ENCODE data around the gene LMBRD2. TPM values are rescaled to one million over a fixed set of nuclear protein-coding genes. Genes with fewer than 3 reads are reported as not detected.

LMBRD2 gene
- total and polyA plus RNA-seq, 9 of the 15 experiments (the other 6 are each of a cell fraction or from before 2014, with no cell fraction given): 2.1 to 24.2 (median 10.6) TPM

DNA sequence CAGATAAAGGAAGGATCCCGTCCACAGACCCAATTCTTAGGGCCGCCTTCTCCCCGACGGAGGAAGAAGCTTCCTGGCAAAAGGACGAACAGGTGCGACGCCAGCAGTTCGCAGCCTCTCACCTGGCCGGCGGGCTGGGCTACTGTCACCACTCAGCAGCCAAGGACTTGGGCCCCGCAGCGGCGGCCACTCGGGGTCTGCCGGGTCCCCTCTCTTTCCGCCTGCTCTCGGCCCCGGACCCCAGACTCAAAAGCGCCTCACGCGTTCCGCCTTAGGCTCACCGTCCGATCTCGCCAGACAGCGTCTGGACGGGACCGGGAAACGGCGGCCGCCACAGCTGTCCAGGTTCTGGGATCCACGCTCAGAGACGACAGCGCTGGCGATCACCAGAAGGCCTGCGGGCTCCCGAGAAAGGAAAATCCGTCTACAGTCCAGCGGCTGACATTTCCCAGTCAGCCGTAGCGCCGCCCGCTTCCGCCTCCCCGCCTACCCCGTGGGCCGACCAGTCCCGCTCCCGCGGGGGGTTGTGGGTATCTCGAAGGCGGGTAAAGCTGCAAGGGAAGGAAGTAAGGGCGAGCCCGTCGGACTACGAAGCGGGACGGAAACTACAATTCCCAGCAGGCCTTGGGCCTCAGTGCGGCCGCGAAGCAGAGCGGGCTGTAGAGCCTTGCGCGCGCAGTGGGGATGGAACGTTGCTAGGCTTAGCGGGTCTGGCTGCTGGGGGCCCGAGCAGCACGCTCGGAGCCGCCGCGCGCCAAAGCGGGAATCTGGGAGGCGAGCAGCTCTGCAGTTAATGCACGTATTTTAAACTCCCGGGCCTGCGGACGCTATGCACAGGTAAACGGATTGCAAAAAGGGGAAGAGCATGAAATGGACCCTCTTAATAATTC is at the start of gene LMBRD2, which contains the start of gene SKP2 (continued):
- TF ChIP-seq HMGXB4 (CRISPR knock-in tag; IDR thresholded peaks at IDR 0.05): peak; percentile 71
- TF ChIP-seq FIP1L1 (IDR thresholded peaks at IDR 0.05; ENCODE audit: low read depth, low read length, poor library complexity, severe bottlenecking): peak; percentile 65
- TF ChIP-seq, protein P1, sequence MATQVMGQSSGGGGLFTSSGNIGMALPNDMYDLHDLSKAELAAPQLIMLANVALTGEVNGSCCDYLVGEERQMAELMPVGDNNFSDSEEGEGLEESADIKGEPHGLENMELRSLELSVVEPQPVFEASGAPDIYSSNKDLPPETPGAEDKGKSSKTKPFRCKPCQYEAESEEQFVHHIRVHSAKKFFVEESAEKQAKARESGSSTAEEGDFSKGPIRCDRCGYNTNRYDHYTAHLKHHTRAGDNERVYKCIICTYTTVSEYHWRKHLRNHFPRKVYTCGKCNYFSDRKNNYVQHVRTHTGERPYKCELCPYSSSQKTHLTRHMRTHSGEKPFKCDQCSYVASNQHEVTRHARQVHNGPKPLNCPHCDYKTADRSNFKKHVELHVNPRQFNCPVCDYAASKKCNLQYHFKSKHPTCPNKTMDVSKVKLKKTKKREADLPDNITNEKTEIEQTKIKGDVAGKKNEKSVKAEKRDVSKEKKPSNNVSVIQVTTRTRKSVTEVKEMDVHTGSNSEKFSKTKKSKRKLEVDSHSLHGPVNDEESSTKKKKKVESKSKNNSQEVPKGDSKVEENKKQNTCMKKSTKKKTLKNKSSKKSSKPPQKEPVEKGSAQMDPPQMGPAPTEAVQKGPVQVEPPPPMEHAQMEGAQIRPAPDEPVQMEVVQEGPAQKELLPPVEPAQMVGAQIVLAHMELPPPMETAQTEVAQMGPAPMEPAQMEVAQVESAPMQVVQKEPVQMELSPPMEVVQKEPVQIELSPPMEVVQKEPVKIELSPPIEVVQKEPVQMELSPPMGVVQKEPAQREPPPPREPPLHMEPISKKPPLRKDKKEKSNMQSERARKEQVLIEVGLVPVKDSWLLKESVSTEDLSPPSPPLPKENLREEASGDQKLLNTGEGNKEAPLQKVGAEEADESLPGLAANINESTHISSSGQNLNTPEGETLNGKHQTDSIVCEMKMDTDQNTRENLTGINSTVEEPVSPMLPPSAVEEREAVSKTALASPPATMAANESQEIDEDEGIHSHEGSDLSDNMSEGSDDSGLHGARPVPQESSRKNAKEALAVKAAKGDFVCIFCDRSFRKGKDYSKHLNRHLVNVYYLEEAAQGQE (IDR thresholded peaks at IDR 0.05; ENCODE audit: borderline replicate concordance): no peak
- TF ChIP-seq, protein P1 (CRISPR knock-in tag; IDR thresholded peaks at IDR 0.05; ENCODE audit: low read depth): peak; percentile 43; the same call in 1 of the 2 replicates
- TF ChIP-seq ELK1 (CRISPR knock-in tag; IDR thresholded peaks at IDR 0.05): no peak
- TF ChIP-seq, protein P2, sequence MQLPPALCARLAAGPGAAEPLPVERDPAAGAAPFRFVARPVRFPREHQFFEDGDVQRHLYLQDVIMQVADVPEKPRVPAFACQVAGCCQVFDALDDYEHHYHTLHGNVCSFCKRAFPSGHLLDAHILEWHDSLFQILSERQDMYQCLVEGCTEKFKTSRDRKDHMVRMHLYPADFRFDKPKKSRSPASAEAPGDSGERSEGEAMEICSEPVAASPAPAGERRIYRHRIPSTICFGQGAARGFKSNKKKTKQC (CRISPR knock-in tag; IDR thresholded peaks at IDR 0.05): no peak
- peak; percentile 19 for TF ChIP-seq NEUROD1 (IDR thresholded peaks at IDR 0.05; ENCODE audit: borderline replicate concordance, low read depth, low read length, partially characterized antibody)
- no peak for TF ChIP-seq CBX2 (IDR thresholded peaks at IDR 0.05; ENCODE audit: insufficient read depth, low read length, poor library complexity, severe bottlenecking)
- TF ChIP-seq GTF2E2 (tag; IDR thresholded peaks at IDR 0.05): no peak
- peak; percentile 44; the same call in 1 of the 2 replicates for TF ChIP-seq EP300 (IDR thresholded peaks at IDR 0.05; ENCODE audit: low read length)
- peak; percentile 47; the same call in 1 of the 2 replicates for TF ChIP-seq LARP7 (IDR thresholded peaks at IDR 0.05)
- TF ChIP-seq, protein P3, sequence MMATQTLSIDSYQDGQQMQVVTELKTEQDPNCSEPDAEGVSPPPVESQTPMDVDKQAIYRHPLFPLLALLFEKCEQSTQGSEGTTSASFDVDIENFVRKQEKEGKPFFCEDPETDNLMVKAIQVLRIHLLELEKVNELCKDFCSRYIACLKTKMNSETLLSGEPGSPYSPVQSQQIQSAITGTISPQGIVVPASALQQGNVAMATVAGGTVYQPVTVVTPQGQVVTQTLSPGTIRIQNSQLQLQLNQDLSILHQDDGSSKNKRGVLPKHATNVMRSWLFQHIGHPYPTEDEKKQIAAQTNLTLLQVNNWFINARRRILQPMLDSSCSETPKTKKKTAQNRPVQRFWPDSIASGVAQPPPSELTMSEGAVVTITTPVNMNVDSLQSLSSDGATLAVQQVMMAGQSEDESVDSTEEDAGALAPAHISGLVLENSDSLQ (IDR thresholded peaks at IDR 0.05): no peak
- no peak for TF ChIP-seq ZFP36 (IDR thresholded peaks at IDR 0.05; ENCODE audit: low read depth, low read length, partially characterized antibody)
